ENCODE results near the gene NEURL3. TPM values are rescaled to one million over a fixed set of nuclear protein-coding genes. Genes with fewer than 3 reads are reported as not detected.

The NEURL3 gene
- total and polyA plus RNA-seq, 2 of the 8 experiments (the other 6 are each of a cell fraction or from before 2014, with no cell fraction given), result not detected

DNA sequence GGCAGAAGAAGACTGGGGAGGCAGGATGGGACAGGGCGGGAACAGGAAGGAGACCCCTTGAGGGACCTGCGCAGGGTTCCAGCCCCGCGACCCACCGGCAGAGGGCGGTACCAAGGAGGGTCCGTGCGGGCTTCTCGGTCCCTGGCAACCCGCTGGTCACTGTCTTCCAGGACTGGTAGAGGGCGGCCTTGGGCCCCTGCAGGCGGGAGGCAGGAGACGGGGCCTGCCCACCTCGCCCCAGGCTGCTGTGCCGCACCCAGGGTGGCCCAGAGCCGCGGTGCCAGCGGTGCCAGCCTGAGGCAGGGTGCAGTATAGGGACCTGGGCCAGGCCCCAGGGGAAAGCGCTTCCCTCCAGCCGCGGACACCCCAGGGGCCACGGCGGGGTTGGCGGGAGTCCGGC lies 34.5 kb downstream of the NEURL3 start (continued):
- peak; percentile 81 for TF ChIP-seq CTBP2 (IDR thresholded peaks at IDR 0.05; ENCODE audit: borderline replicate concordance, insufficient read depth, insufficient read length, low read length)
- TF ChIP-seq CREB1 (IDR thresholded peaks at IDR 0.05), result peak; percentile 58
- peak; percentile 23 for TF ChIP-seq KDM4A (IDR thresholded peaks at IDR 0.05; ENCODE audit: low read depth, low read length, severe bottlenecking)
- TF ChIP-seq, protein P1, sequence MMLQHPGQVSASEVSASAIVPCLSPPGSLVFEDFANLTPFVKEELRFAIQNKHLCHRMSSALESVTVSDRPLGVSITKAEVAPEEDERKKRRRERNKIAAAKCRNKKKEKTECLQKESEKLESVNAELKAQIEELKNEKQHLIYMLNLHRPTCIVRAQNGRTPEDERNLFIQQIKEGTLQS (IDR thresholded peaks at IDR 0.05; ENCODE audit: insufficient read depth, low read depth, low read length), result 0 out of 2 replicates have a peak, but pooled peaks have one; percentile 4
- TF ChIP-seq GABPA (IDR thresholded peaks at IDR 0.05; ENCODE audit: borderline replicate concordance, insufficient read depth, low read length), result 0 out of 2 replicates have a peak, but pooled peaks have one; percentile 47

Measured in H1 (cell line).